Measurements from ENCODE around the gene DLX2.

DNA sequence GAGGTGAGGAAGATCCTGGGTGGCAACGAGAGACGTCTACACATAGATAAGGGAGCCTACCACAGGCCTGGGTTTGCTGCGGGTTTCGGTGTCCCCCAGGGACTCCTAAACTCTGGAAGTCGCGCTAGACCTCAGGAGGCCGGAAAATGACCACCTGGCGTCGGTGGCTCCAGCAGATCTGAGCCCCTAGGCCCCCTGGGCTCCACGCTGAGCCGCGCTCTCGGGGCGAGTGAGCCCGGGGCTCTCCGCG, 18.4 kb downstream of the DLX2 start:
- TF ChIP-seq, protein P1, sequence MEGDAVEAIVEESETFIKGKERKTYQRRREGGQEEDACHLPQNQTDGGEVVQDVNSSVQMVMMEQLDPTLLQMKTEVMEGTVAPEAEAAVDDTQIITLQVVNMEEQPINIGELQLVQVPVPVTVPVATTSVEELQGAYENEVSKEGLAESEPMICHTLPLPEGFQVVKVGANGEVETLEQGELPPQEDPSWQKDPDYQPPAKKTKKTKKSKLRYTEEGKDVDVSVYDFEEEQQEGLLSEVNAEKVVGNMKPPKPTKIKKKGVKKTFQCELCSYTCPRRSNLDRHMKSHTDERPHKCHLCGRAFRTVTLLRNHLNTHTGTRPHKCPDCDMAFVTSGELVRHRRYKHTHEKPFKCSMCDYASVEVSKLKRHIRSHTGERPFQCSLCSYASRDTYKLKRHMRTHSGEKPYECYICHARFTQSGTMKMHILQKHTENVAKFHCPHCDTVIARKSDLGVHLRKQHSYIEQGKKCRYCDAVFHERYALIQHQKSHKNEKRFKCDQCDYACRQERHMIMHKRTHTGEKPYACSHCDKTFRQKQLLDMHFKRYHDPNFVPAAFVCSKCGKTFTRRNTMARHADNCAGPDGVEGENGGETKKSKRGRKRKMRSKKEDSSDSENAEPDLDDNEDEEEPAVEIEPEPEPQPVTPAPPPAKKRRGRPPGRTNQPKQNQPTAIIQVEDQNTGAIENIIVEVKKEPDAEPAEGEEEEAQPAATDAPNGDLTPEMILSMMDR (IDR thresholded peaks at IDR 0.05), result no peak
- TF ChIP-seq POLR2A (IDR thresholded peaks at IDR 0.05) (no peak), EP300 (IDR thresholded peaks at IDR 0.05) (no peak)
